CD1c-positive myeloid dendritic cell (primary cell): Measurements from ENCODE around the gene PIM3.

ENCODE experiments used
- DNase-seq: peaks from one replicate; pipeline ENCODE4 v3.0.0-alpha.2; 2016; ENCODE audit errors: extremely low spot score

Gene PIM3

DNA sequence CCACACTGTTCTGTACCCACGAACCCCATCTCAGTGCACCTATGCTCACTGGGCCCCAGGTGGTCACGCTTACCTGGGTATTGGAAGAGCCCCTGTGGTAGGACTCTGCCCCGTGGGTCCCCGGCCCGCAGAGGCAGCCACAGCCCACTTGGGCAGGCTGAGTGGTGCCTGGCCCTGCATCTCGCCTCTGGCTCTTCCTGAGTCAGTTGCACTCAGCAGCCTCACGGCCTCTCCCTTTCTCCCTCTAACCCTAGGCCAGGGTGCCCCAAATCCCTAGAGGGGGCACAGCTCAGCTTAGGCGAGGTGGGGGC, 32.4 kb upstream of the PIM3 start:
- no peak for DNase-seq

DNA sequence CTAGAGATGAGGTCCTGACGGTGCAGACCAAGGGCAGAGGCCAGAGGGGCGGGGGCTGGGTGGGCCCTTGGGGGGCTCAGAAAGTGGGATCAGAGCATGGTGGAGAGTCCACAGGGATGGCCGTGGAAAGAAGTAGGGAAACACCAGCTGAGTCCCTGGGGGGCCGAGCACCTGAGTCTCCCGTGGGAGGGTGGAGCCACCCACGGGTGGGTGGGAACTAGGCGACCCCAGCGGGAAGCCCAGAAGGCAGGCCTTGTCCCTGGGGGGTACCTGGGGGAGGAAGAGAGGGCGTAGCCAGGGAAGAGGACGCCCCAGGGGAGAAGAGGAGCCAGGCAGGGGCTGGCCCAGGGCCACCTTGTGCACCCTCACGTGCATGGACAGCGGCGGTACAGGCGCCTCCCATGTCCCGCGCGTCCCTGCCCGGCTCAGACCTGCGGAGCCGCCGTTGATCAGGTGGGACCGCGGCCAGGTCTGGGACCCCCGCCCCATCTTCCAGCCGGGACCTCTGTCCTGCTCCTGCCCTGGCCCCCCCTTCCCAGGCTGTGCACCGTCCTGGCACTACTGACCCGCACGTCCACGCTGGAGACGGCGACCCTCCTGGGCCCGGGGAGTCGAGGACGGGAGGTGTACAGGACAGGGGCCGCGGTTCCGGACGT, 31.9 kb upstream of the PIM3 start:
- no peak for DNase-seq

DNA sequence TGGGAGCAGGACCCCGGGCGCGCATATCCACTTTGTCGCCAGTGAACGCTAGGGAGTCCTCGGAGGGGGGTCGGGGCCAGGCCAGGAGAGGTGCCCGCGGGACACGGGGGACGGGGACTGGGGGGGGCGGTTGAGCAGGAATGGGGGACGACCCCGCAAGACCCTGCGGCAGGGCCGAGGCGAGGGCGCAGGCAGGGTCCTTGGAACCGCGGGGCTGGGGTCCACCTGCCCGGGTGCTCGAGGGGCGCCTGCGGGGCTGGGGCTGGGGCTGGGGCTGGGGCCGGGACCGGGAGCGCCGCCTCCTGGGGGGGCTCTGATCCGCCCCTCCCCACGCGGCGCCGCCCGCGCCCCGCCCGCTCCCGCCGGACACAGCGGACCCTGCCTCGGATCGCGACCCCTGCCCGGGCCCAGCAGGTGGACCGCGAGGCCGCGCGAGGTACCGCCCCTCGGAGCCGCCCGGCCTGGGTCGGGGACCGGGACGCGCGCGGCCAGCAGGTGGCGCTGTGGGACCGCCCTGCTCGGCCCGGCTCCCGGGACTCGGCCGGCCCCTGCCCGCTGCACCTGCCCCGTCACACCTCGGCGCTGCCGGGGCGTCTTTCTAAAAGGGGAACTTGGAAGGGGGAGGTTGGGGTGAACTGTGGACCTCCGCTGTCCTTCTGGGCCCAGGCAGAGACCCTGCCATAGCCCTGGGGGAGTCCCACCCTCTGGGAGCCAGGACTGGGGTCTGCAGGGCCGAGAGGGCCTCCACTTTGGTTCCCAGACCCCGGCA, 31.2 kb upstream of the PIM3 start:
- peak; percentile 75 for DNase-seq

DNA sequence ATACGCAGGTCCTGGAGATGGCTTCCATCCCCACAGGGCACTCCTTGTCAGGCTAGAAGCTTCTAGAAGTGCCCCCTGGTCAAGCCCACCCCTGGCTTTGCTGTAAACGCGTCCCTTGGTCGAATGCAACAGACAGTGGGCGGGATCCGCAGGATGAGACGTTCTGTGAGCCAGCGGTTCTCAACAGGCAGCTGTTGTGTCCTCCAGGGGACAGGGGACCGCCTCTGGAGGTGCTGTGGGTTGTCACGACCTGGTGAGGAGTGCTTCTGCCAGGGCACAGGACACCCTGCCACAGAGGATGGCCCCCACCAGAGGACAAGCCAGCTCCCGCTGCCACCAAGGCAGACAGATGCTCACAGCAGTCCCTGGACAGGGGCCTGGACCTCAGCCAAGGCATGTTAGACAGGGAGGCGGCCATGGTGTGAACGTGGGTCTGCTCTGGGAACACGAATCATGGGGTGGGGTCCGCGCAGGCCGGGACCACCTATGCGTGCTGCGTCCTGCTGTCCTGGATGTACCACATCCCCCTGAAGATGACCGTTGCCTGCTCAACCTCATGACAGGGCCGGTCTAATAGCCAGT, 30.5 kb upstream of the PIM3 start:
- no peak for DNase-seq

DNA sequence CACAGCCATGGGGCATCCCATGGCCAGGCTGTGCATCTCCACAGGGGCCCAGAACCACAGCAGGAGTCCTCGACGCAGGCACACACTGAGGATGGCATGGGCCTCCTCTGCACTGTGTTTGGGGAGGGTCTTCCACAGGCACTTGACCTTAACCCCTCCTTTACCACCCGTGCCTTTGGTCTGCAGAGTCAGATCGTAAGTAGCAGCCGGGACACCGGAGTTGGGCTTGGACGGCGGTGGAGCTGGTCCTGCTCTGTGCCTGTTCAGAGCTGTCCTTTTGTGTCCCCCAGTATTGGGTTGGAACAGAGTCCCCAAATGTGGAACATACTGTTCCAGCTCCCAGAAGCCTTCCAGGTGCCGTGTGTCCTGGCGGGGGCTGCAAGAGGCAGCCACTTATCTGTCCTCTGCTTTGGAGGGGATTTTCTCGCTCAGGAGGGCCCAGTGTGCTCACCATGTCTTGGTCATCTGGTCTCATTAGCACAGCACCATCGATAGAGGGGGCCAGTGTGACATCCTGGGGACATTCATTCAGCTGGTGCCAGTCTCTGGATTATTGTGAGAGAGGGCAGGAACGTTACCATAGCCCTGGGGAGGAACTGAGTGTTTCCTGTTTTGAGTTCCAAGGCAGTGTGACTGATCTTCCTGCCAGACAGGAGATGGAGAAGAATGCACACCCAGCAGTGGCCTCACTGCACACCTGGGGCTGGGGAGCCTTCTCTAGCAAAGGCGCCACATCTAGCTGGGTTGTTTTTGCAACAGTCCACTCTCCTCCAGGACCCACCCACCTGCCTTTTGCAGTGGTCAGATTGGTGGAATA, 29.8 kb upstream of the PIM3 start:
- DNase-seq = peak; percentile 91

DNA sequence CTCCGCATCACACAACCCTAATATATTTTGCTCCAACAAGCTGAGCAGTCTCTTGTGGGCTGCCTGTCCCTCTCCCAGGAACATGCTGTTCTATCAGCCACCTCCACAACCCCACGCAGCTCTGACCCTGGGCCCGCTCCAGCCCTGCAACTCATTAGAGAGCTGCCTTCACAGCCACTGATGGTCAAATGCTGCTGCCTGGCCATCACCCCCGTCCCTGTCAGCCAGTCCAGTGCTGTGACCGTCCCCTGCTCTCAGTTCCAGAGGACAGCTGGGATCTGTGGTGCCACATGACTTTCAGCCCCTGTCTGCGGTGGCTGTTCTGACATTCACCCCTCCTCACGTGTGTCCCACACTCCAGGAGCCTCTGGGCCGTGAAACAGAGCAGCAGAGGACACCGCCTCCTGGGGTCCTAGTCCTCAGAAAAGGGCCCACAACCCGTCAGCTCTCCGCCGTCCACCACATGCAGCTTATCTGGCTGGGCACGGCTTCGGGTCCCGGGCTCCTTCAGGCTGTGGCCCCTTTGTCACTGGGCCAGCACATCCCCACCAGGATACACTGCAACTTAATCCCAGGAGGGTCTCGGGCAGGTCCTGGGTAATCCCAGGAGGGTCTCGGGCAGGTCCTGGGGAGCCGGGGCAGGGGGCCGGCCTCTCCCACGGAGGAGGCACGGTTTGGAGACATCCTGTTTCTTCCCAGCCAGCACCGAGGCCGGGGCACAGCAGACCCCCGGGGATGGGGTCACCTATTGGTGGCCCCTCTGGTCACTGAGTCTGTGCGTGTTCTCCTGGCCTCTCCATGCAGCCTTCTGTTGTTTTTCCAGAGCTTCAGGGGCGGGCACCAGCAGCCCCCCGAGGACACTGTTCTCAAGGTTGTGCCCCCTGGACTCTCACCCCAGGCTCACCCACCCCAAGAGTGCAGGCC, 27.1 kb upstream of the PIM3 start:
- DNase-seq = no peak

DNA sequence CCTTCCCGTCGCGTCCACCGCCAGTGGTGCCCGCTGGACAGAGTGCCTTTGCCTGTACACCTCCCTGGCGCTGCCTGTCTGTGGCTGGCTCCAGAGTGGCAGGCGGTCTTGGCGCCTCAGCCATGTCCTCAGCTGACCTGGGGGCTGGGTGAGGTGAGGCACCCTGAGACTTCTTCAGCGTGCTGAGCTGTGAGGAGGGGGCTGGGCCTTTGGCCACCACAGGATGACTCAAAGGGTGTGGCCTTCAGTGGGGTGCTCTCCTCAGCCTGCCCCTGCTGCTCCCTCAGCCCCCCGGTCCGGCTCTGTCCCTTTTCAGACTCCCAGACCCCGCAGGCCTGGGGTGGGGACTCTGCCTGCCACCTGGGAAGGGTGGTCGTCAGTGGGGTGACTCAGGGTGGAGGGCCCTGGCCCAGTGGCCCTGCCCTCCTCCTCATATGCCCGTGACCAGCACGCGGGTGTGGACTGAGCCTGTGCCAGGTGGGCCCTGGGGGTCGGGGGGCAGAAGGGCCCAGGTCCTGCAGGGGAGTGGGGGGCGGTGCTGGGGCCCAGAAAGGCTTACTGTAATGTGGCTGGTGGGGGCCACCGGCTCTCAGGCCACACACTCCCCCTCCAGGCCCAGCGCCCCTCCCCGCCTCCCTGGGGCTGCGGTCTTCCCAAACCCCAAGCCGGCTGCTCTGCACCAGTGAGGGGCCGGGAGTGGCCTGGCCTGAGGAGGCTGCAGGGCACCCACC, 26.2 kb upstream of the PIM3 start:
- peak; percentile 73 for DNase-seq

DNA sequence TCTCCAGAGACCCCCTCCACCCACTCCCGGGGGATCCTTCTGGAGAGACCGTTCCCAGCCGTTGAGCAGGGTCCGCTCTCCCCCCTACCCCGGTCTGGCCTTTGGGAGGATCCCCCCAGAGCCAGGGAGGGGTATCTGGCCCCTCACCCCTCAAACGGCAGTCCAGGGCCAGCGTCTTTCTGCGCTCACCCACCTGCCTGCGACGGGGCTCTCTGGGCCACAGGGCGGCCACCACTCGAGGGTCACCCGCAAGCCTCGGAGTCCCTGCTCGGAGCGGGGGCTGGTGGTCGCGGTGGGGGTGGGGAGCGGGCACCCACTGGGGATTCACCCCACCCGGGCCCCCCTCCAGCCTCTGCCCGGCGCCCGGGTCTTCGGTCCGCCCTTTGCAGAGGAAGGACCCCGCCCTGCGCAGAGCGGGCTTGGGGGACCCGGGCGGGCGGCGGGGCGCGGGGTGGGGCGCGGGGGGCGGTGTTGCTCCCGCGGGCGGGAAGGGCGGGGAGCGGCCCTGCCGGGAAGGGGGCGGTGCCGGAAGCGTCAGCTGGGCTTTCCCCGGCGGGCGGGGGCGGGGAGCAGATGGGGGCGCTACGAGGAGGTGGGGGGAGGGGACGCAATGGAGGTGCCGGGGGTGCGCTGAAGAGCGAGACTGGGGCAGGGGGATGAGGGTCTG, 25.5 kb upstream of the PIM3 start:
- peak; percentile 78 for DNase-seq

DNA sequence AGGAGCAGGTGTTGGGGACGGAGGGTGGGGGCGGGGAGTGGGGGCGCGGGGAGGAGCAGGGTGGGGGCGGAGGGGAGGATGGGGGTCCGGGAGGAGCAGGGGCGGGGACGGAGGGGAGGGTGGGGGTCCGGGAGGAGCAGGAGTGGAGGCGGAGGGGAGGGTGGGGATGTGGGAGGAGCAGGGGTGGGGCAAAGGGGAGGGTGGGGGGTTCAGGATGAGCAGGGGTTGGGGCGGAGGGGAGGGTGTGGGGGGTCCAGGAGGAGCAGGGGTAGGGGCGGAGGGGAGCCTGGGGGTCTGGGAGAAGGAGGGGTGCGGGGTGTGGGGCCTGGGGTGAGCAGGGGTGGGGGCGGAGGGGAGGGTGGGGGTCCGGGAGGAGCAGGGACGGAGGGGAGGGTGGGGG, 25.0 kb upstream of the PIM3 start:
- DNase-seq = no peak

DNA sequence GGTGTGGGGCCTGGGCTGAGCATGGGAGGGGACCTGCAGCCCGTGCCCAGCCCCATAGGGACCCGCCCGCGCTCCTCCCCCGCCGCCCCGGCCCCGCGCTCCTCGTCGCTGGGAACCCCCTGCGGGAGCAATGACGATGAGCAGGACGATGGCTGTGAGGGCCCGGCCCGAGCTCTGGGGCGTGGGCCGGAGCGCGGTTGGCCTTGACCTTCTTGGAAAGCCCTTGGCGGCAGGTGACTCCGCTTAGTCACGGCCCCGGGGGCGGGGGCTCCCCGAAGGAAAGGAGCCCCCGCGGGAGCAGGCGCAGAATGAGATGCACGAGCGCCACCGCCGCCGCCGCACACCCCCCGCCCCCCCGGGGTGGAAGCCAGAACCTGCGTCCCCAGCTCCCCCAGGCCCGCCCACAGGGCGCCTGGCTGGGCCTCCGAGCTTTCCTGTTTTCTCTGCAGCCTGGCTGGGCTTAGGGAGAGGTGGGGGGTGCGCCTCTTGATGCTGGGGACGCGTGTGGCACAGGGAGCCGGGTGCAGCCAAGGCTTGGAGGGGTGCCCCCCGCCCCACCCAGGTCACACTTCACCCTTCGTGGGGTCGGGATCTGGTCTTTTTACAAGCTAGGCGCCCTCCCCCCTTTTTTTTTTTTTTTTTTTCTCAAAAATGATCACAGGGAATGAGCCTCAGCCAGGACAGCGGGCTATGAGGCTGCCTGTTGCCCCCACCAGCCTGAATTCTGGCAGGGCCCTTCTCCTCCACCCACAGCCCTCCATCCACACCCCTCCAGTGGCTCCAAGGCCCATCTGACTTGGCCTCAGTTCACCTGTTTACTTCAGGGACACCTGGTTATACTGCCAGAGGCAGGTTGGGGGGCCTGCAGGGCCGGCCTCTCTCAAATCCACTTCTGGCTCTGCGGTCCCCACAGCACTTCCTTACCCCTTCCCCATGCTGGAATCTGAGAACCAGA, 24.3 kb upstream of the PIM3 start:
- DNase-seq = peak; percentile 99

DNA sequence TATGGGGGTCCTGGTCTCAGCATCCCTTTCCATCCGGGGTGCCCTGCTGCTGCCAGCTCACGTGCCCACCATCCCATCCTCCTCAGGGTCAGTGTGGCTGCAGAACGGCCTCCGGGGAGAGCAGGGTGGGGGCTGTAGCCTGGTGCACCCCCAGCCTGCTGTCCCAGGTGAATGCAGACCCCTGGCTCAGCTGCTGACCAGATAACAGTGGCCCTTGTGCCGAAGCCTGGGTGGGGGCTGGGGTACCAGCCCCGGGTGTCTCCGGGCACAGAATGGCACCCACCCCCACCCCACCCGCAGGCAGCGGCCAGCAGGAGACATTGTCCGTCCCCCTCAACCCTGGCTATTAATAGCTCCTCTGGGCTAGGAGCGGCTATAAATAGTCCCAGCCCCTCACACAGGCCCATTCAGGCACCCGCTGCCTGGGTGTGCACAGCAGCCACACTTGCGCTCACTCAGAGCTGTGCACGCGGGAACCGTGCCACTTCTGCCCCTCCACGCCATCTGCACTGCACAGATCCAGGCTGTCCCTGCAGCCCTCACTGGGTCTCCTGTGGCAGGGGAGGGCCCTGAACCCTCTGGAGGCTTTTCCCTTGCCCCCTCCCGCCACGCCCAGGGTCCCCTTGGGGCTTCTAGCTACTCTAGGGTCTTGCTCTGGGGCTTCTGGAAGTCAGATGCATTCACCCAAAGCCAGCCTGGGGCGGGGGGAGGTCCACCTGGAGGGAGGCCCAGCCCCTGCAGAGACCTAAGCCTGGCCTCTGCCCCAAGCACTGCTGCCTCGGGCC, 23.4 kb upstream of the PIM3 start:
- no peak for DNase-seq

DNA sequence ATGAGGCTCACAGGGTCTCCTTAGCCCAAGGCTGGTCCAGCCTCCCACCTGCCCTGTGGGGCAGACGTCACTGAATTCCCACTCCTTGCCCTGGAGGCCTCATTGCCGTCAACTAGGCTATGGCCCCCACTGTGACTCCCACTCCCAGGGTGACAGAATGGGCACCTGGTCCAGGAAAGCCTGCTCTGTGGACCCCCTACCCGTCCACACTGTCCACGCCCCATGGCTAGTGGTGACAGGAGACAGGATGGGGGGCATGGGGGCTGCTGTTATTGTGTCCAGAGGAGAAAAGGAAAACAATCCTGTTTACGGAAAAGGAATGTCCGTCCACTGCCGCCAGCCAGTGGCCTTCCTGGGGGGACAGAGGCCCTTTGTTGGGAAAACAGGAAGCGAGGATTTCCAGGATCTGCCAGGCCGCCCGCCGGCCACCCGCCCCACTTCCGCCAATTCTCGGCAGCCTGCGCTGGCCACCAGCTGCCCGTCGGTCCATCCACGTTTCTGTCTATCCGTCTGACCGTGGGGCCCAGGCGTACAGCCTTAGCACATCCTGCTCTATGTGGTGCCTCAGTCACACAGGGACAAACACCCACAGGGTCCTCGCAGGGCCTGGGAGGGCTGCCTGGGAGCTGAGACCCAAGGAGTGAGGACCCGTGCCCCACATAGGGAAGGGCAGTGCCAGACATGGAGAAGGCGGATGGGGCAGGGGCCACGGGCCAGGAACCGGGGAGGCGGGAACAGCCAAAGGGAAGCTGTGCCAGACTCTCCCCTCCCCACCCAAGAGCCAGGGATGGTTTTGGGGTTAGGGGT, 22.6 kb upstream of the PIM3 start:
- DNase-seq = no peak

DNA sequence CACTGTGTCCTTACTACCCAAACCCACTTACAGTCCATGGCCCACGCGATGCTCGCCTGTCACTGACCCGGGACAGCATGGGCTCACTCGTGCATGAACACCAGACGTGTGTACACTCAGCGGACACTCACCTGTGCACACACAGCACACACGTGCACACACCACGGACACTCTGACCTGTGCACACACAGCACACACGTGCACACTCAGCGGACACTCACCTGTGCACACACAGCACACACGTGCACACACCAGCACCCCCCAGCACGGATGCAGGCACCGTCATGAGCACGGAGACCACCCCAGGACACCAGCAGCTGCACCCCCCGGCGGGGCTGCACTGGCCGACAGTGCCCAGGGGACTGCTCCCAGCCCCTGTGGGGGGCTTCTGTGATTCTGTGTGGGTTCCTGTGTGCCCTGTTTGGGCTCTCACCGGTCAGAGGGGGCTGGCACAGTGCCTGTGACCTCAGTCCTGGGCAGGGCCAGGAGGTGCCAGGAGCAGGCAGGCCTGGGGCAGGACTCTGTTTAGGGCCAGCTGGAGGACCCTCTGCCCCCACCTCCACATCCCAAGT, 21.9 kb upstream of the PIM3 start:
- DNase-seq = no peak

DNA sequence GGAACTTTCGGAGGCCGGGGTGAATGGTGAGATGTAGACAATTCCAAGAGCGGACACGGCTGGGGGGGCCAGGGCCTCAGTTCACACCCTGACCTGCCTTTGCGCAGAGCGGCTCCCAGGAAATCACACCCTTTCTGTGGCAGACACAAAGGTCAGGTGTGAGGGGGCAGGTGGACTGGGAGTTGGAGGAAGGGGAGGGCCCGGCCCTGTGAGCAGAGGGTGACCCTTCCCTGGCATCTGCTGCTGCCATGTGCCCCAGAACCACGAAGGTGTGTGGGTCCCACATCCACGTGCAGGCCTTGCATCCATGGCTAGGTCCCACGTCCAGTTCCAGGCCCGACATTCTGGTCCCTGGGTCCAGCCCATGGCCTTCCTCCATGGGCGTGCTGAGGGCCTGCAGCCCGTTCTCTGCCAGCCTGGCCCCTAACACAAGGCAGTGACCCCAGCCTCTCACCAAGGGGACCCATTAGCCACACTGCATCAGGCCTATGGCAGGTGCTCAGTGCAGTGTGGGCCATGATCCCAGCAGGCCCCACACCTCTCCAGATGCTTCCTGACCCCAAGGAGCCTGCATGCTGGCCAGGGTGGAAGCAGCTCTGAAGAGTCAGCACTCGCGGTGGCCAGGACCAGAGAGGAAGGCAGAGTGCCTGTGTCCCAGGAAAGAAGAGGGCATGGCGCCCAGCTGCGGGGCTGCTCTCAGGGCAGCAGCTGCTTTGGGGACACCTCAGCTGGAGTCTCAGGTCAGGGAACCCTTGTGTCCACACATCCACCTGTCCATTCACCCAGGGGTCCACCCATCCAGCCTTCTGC, 18.9 kb upstream of the PIM3 start:
- no peak for DNase-seq

DNA sequence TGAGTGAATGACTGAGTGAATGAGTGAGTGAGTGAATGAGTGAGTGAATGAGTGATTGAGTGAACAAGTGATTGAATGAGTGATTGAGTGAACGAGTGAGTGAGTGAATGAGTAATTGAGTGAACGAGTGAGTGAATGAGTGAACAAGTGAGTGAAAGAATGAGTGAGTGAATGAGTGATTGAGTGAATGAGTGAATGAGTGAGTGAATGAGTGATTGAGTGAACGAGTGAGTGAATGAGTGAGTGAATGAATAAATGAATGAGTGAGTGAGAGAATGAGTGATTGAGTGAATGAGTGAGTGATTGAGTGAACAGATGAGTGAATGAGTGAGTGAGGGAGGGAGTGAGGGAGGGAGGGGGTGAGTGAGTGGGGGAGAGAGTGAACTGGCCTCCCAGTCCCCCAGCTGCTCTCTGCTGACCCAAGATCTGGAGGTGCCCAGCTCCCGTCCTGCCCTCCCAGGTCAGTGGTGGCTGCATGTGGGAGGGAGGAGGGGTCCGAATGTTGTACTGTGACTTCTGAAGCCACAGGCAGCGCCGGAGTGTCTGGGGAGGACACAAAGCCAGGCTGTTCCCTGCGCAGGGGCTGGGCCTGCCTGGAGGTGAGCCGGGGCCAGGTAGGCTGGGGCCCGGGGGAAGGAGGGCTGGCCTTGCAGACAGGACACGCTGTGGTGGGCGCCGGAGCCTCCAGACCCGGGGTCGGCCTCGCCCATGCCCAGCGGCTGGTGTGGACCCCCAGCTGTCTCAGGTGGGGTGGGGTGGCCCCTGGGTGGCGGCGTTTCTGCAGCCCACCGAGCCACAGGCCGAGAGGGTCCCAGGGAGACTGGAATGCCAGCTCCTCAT, 17.8 kb upstream of the PIM3 start:
- DNase-seq = no peak
